ENCODE measurements around the gene IRAK2. TPM values are rescaled to one million over a fixed set of nuclear protein-coding genes. Genes with fewer than 3 reads are reported as not detected.
"Not testable (repeated sequence)": the region's sequence is repeated elsewhere in the genome, so short reads cannot be mapped to it uniquely, and the experiment has no call there.

The IRAK2 gene
- total RNA-seq, 1 donor from 2014 or later = 22.0 TPM

- no peak for DNase-seq (ENCODE audit: low read depth)
These were observed 8.6 kb downstream of the IRAK2 start for GRCh38 chr3:10173095-10173925.

GRCh38 chr3:10173926-10174435, 9.3 kb downstream of the IRAK2 start:
- H3K4me3 ChIP-seq (ENCODE audit: low read depth, low read length) = no peak overlapping the region
- TF ChIP-seq CTCF (conservative IDR thresholded peaks at IDR 0.05; ENCODE audit: low read depth, low read length) = no peak
- DNase-seq (ENCODE audit: low read depth) = peak; percentile 94

More at GRCh38 chr3:10173095-10173925, 8.6 kb downstream of the IRAK2 start:
- no peak overlapping the region for H3K4me3 ChIP-seq (ENCODE audit: low read depth, low read length)
- TF ChIP-seq CTCF (conservative IDR thresholded peaks at IDR 0.05; ENCODE audit: low read depth, low read length) = no peak

- not testable (repeated sequence) for H3K4me3 ChIP-seq (ENCODE audit: low read depth, low read length); DNase-seq (ENCODE audit: low read depth)
These were observed 10.6 kb downstream of the IRAK2 start for GRCh38 chr3:10175334-10175733.

- DNase-seq (ENCODE audit: low read depth); H3K4me3 ChIP-seq (ENCODE audit: low read depth, low read length): not testable (repeated sequence)
These were observed 11.4 kb downstream of the IRAK2 start for GRCh38 chr3:10176150-10176549.

GRCh38 chr3:10177737-10178136, 13.0 kb downstream of the IRAK2 start:
- no peak for DNase-seq (ENCODE audit: low read depth)
- no peak overlapping the region for H3K4me3 ChIP-seq (ENCODE audit: low read depth, low read length)
- TF ChIP-seq CTCF (conservative IDR thresholded peaks at IDR 0.05; ENCODE audit: low read depth, low read length) = no peak

- no peak for DNase-seq (ENCODE audit: low read depth)
- no peak for TF ChIP-seq CTCF (conservative IDR thresholded peaks at IDR 0.05; ENCODE audit: low read depth, low read length)
- H3K4me3 ChIP-seq (ENCODE audit: low read depth, low read length) = no peak overlapping the region
These were observed 14.2 kb downstream of the IRAK2 start for GRCh38 chr3:10178892-10179291.

GRCh38 chr3:10180289-10180688, 15.6 kb downstream of the IRAK2 start:
- DNase-seq (ENCODE audit: low read depth) = no peak
- TF ChIP-seq CTCF (conservative IDR thresholded peaks at IDR 0.05; ENCODE audit: low read depth, low read length) = no peak

GRCh38 chr3:10180738-10181295, 16.1 kb downstream of the IRAK2 start:
- no peak for TF ChIP-seq CTCF (conservative IDR thresholded peaks at IDR 0.05; ENCODE audit: low read depth, low read length)
- H3K4me3 ChIP-seq (ENCODE audit: low read depth, low read length) = no peak overlapping the region
- DNase-seq (ENCODE audit: low read depth) = no peak

More at GRCh38 chr3:10180289-10180688, 15.6 kb downstream of the IRAK2 start:
- H3K4me3 ChIP-seq (ENCODE audit: low read depth, low read length) = no peak overlapping the region
